Measurements from ENCODE around the gene ZNF791. TPM values are rescaled to one million over a fixed set of nuclear protein-coding genes. Genes with fewer than 3 reads are reported as not detected.

Gene ZNF791
- total and polyA plus RNA-seq, 4 donors = 17.4 to 20.8 (median 18.4) TPM

Other genes starting within 250 kb of the ZNF791 start
- 10 to 100 TPM; 11.5 to 13.2 TPM for gene ZNF442, start 245.2 kb upstream of the ZNF791 start, total RNA-seq
- gene ZNF442, start 245.2 kb upstream of the ZNF791 start, polyA plus RNA-seq (ENCODE audit: insufficient read length in 2 of 2) = 1 to 10 TPM; 2.9 to 3.3 TPM
- 1 to 10 TPM; 9.7 to 10.0 TPM for gene ZNF799, start 209.6 kb upstream of the ZNF791 start, total RNA-seq
- 1 to 10 TPM; 5.5 to 6.2 TPM for gene ZNF799, start 209.6 kb upstream of the ZNF791 start, polyA plus RNA-seq (ENCODE audit: insufficient read length in 2 of 2)
- gene ZNF443, start 169.9 kb upstream of the ZNF791 start, total RNA-seq = 10 to 100 TPM; 10.9 TPM
- gene ZNF443, start 169.9 kb upstream of the ZNF791 start, polyA plus RNA-seq (ENCODE audit: insufficient read length in 2 of 2) = 1 to 10 TPM; 6.7 to 7.6 TPM
- 10 to 100 TPM; 13.1 to 20.5 TPM for gene ZNF709, start 126.1 kb upstream of the ZNF791 start, total RNA-seq
- 1 to 10 TPM; 9.4 to 9.5 TPM for gene ZNF709, start 126.1 kb upstream of the ZNF791 start, polyA plus RNA-seq (ENCODE audit: insufficient read length in 2 of 2)
- 10 to 100 TPM; 19.9 to 23.6 TPM for gene ZNF564, start 59.4 kb upstream of the ZNF791 start, total RNA-seq
- gene ZNF564, start 59.4 kb upstream of the ZNF791 start, polyA plus RNA-seq (ENCODE audit: insufficient read length in 2 of 2) = 1 to 10 TPM; 5.8 to 6.3 TPM
- gene ZNF490, start 107 bp upstream of the ZNF791 start, total RNA-seq = 10 to 100 TPM; 10.7 to 12.9 TPM
- gene ZNF490, start 107 bp upstream of the ZNF791 start, polyA plus RNA-seq (ENCODE audit: insufficient read length in 2 of 2) = 1 to 10 TPM; 5.6 to 8.1 TPM
- 10 to 100 TPM; 18.9 to 30.6 TPM for gene MAN2B1, start 55.8 kb downstream of the ZNF791 start, total RNA-seq
- gene MAN2B1, start 55.8 kb downstream of the ZNF791 start, polyA plus RNA-seq (ENCODE audit: insufficient read length in 2 of 2) = 10 to 100 TPM; 31.5 to 38.7 TPM
- gene WDR83, start 55.9 kb downstream of the ZNF791 start, total RNA-seq = 10 to 100 TPM in 1 of 2 donors, 1 to 10 TPM in 1; 9.3 to 14.9 TPM
- gene WDR83, start 55.9 kb downstream of the ZNF791 start, polyA plus RNA-seq (ENCODE audit: insufficient read length in 2 of 2) = 10 to 100 TPM; 27.3 to 37.6 TPM
- 10 to 100 TPM; 52.5 to 97.1 TPM for gene DHPS, start 71.0 kb downstream of the ZNF791 start, total RNA-seq
- 100 to 1,000 TPM; 118 to 138 TPM for gene DHPS, start 71.0 kb downstream of the ZNF791 start, polyA plus RNA-seq (ENCODE audit: insufficient read length in 2 of 2)
- gene GNG14, start 77.1 kb downstream of the ZNF791 start, total RNA-seq = not detected
- gene GNG14, start 77.1 kb downstream of the ZNF791 start, polyA plus RNA-seq (ENCODE audit: insufficient read length in 2 of 2) = 1 to 10 TPM in 1 of 2 donors, not detected in 1; 1.6 TPM
- gene FBXW9, start 85.7 kb downstream of the ZNF791 start, total RNA-seq = 10 to 100 TPM in 1 of 2 donors, 1 to 10 TPM in 1; 6.2 to 15.8 TPM
- gene FBXW9, start 85.7 kb downstream of the ZNF791 start, polyA plus RNA-seq (ENCODE audit: insufficient read length in 2 of 2) = 10 to 100 TPM; 21.1 to 21.7 TPM
- gene TNPO2, start 113.0 kb downstream of the ZNF791 start, total RNA-seq = 10 to 100 TPM; 40.9 to 66.8 TPM
- gene TNPO2, start 113.0 kb downstream of the ZNF791 start, polyA plus RNA-seq (ENCODE audit: insufficient read length in 2 of 2) = 100 to 1,000 TPM; 146 to 155 TPM
- gene TRIR, start 123.8 kb downstream of the ZNF791 start, total RNA-seq = 100 to 1,000 TPM in 1 of 2 donors, 10 to 100 TPM in 1; 77.6 to 205 TPM
- 100 to 1,000 TPM; 220 to 224 TPM for gene TRIR, start 123.8 kb downstream of the ZNF791 start, polyA plus RNA-seq (ENCODE audit: insufficient read length in 2 of 2)
- gene GET3, start 126.6 kb downstream of the ZNF791 start, total RNA-seq = 10 to 100 TPM; 50.9 to 84.4 TPM
- gene GET3, start 126.6 kb downstream of the ZNF791 start, polyA plus RNA-seq (ENCODE audit: insufficient read length in 2 of 2) = 100 to 1,000 TPM; 119 to 120 TPM
- gene BEST2, start 140.9 kb downstream of the ZNF791 start, total RNA-seq = not detected
- gene BEST2, start 140.9 kb downstream of the ZNF791 start, polyA plus RNA-seq (ENCODE audit: insufficient read length in 2 of 2) = under 1 TPM in 1 of 2 donors, not detected in 1; 0.24 TPM
- 10 to 100 TPM; 16.4 to 25.2 TPM for gene HOOK2, start 164.6 kb downstream of the ZNF791 start, total RNA-seq
- gene HOOK2, start 164.6 kb downstream of the ZNF791 start, polyA plus RNA-seq (ENCODE audit: insufficient read length in 2 of 2) = 10 to 100 TPM; 40.0 to 65.2 TPM
- gene JUNB, start 180.6 kb downstream of the ZNF791 start, total RNA-seq = 100 to 1,000 TPM in 1 of 2 donors, 10 to 100 TPM in 1; 90.7 to 119 TPM
- 10 to 100 TPM; 23.3 to 52.2 TPM for gene JUNB, start 180.6 kb downstream of the ZNF791 start, polyA plus RNA-seq (ENCODE audit: insufficient read length in 2 of 2)
- 100 to 1,000 TPM; 280 to 444 TPM for gene PRDX2, start 190.9 kb downstream of the ZNF791 start, total RNA-seq
- gene PRDX2, start 190.9 kb downstream of the ZNF791 start, polyA plus RNA-seq (ENCODE audit: insufficient read length in 2 of 2) = 100 to 1,000 TPM; 435 to 476 TPM
- 1 to 10 TPM in 1 of 2 donors, not detected in 1; 8.7 TPM for gene THSD8, start 191.1 kb downstream of the ZNF791 start, total RNA-seq
- gene THSD8, start 191.1 kb downstream of the ZNF791 start, polyA plus RNA-seq (ENCODE audit: insufficient read length in 2 of 2) = 1 to 10 TPM; 5.9 to 6.5 TPM
- 10 to 100 TPM; 11.3 to 18.0 TPM for gene RNASEH2A, start 195.7 kb downstream of the ZNF791 start, total RNA-seq
- gene RNASEH2A, start 195.7 kb downstream of the ZNF791 start, polyA plus RNA-seq (ENCODE audit: insufficient read length in 2 of 2) = 10 to 100 TPM; 28.0 to 32.0 TPM
- 1 to 10 TPM; 1.1 to 1.8 TPM for gene RTBDN, start 223.7 kb downstream of the ZNF791 start, total RNA-seq
- 1 to 10 TPM; 5.8 to 6.8 TPM for gene RTBDN, start 223.7 kb downstream of the ZNF791 start, polyA plus RNA-seq (ENCODE audit: insufficient read length in 2 of 2)
- 10 to 100 TPM; 12.2 to 39.1 TPM for gene MAST1, start 227.6 kb downstream of the ZNF791 start, total RNA-seq
- 100 to 1,000 TPM in 1 of 2 donors, 10 to 100 TPM in 1; 87.0 to 112 TPM for gene MAST1, start 227.6 kb downstream of the ZNF791 start, polyA plus RNA-seq (ENCODE audit: insufficient read length in 2 of 2)